ENCODE results near the gene C3AR1.
"Not testable (repeated sequence)": the region's sequence is repeated elsewhere in the genome, so short reads cannot be mapped to it uniquely, and the experiment has no call there.

The C3AR1 gene

DNA sequence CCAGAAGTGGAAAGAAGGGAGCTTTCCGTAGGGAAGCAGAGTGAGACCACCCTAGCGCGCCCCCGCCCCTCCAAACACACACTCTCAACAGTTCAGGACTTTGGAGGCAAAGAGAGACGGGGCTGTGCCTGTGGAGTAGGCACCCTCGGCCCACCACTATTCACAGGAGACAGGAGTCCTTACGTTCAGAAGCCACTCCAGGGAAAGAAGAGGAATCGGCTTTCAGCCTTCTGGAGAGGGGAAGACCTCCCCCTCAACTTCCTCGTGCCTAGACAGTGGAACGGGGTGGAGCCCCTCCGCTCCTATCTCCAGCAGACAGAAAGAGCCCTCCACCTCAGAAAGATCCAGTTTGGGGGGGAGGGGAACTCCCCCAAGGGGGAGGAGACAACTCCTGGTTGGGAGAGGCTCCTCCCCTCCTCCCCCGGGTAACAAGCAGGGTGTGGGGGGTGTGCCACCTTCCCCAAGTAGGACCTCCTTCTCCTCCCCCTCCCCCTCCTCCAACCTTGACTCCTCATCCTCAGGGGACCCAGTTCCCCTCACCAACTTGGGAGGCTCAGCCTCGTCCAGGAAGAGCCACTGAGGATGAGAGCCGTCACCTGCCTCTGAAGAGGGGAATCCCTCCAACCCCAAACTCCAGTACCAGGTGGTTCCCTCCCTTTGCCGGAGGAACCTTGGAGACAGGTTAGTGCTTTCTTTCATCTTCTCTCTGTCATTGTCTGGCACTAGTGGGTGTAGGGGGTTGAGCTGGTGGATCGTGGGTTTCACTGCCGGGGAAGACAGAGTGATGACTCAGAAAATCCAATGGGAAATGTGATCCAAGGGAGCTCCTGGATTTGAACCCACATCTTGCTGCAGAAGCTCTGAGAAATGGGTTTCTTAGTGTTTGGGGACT, 32.8 kb downstream of the C3AR1 start:
- H3K4me3 ChIP-seq (ENCODE audit: low read depth, low read length) = peak overlapping the region; percentile 93
- TF ChIP-seq, protein P1, sequence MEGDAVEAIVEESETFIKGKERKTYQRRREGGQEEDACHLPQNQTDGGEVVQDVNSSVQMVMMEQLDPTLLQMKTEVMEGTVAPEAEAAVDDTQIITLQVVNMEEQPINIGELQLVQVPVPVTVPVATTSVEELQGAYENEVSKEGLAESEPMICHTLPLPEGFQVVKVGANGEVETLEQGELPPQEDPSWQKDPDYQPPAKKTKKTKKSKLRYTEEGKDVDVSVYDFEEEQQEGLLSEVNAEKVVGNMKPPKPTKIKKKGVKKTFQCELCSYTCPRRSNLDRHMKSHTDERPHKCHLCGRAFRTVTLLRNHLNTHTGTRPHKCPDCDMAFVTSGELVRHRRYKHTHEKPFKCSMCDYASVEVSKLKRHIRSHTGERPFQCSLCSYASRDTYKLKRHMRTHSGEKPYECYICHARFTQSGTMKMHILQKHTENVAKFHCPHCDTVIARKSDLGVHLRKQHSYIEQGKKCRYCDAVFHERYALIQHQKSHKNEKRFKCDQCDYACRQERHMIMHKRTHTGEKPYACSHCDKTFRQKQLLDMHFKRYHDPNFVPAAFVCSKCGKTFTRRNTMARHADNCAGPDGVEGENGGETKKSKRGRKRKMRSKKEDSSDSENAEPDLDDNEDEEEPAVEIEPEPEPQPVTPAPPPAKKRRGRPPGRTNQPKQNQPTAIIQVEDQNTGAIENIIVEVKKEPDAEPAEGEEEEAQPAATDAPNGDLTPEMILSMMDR (IDR thresholded peaks at IDR 0.05; ENCODE audit: low read depth, low read length) = no peak

DNA sequence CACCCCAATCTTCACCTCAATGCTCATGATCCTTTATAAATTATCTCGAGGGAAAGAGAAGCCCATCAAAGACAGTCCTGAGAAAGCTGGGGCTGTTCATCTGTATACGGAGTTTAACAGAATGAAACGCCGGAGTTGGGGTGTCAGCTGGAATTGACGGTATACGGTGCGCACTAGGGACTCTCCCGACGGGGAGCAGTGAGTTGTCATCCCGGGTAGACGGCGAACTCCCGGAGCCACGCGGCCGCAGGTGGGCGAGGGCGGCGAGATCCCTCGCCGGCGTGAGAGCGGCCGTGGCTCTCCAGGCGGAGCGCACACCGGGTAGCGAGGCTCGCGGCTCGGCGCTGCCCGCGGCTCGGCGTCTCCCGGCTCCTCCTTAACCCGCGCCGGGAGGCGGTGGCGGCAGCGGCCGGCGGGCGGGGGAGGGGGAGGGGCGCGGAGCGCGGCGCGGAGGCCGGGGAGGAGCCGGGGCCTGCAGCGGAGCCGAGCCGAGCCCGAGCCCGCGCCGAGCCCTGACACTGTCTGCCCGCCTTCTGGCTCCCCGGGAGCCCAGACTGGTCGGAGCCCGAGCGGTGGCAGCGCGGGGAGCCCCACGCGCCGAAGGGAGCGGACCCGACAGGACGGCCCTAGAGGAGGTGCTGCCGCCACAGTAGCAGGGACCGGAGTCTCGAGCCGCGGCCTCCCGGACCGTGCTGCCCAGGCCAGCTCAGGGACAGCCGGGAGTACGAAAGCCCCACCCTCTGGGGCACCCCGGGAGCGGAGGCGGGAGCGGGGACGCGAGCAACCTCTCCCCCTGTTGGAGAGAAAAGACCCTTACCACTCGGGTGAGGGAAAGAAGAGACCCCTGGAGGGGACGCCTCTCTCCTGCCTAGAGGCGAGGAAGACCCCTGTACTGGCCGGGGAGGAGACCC, 33.7 kb downstream of the C3AR1 start, which contains the start of gene FOXJ2:
FOXJ2 (plus strand) TSS at position 475 of the 911 bp plus-strand sequence. CDS start 7,117 bp downstream, outside the sequence.
- TF ChIP-seq, protein P1 (IDR thresholded peaks at IDR 0.05; ENCODE audit: low read depth, low read length) = no peak

DNA sequence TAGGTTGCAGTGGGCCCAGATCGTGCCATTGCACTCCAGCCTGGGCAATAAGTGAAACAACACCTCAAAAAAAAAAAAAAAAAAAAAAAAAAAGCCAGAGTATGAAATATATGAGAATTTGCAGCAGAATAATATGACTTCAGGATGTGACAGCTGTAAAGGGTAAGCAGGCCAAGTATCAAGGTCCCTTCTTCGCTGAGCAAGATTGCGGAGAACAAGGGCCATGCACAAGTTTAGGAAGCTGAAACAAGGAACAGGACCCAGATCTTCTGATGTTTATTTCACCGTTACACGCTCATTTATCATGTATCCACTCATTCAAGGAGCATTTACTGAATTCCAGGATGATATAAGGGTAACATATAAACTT, 34.3 kb downstream of the C3AR1 start:
- peak overlapping the region; percentile 93 for H3K4me3 ChIP-seq (ENCODE audit: low read depth, low read length)

More for the DNA sequence above, 33.7 kb downstream of the C3AR1 start, which contains the start of gene FOXJ2:
- H3K4me3 ChIP-seq (ENCODE audit: low read depth, low read length) = peak within 1 kb of the TSS; percentile 93

DNA sequence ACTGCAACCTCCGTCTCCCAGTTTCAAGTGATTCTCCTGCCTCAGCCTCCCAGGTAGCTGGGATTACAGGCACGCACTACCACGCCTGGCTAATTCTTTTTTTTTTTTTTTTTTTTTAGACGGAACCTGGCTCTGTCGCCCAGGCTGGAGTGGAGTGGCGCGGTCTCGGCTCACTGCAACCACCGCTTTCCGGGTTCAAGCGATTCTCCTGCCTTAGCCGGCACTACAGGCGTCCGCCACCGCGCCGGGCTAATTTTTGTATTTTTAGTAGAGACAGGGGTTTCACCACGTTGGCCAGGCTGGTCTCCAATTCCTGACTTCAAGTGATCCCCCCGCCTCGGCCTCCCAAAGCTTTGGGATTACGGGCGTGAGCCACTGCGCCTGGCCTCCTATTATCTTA, 35.1 kb downstream of the C3AR1 start:
- H3K4me3 ChIP-seq (ENCODE audit: low read depth, low read length) = not testable (repeated sequence)

More for the DNA sequence above, 34.3 kb downstream of the C3AR1 start:
- TF ChIP-seq, protein P1 (IDR thresholded peaks at IDR 0.05; ENCODE audit: low read depth, low read length) = no peak

DNA sequence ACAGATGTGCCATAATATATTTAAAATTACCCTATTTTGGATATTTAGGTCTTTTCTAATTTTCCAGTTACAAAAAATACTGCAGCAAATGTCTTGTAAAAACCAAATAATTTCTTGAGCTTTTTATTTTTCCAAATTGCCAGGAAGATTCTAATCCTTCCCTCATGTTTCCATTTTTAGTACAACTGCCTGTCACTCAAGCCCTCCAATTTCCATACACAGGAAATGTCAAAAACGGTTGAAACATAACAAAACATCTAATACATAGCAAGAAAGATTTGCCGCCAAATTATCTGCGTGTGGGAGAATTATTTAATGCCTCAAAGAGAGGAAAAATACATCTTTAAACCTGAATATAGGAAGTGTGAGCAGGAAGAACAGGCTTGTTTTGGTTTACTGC, 36.0 kb downstream of the C3AR1 start:
- H3K4me3 ChIP-seq (ENCODE audit: low read depth, low read length) = no peak overlapping the region
- TF ChIP-seq, protein P1 (IDR thresholded peaks at IDR 0.05; ENCODE audit: low read depth, low read length) = no peak

DNA sequence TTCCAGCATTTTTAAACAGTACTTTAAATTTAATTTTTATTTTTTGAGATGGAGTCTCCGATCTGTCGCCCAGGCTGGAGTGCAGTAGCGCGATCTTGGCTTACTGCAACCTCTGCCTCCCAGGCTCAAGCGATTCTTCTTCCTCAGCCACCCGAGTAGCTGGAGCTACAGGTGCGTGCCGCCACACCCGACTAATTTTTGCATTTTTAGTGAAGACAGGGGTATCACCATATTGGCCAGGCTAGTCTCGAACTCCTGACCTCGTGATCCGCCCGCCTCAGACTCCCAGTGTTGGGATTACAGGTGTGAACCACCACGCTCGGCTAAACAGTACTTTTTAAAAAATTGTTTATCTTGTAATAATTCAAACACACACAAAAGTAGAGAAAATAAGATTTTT, 37.9 kb downstream of the C3AR1 start:
- no peak overlapping the region for H3K4me3 ChIP-seq (ENCODE audit: low read depth, low read length)
- TF ChIP-seq, protein P1 (IDR thresholded peaks at IDR 0.05; ENCODE audit: low read depth, low read length) = no peak

DNA sequence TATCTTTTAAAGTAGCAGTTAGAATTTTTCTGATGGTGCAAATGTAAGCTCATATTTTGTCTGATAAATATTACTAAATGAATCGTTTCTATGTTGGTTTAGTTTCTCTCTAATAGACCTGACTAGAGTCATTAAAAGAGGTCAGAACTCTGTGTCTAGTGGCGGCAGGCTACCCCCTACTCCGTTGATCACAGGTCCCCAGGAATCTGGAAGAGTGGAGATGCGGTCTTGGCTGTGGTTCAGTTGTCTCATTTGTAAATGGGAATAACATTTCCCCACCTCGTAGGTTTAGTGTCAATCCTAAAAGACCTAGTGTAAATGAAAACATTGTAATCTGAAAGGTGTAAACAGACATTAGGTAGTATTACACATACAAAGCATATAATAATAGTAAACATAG, 38.3 kb downstream of the C3AR1 start:
- H3K4me3 ChIP-seq (ENCODE audit: low read depth, low read length) = no peak overlapping the region
- TF ChIP-seq, protein P1 (IDR thresholded peaks at IDR 0.05; ENCODE audit: low read depth, low read length) = no peak

Measured in WI38 (cell line).